HG03521 (cell line): ENCODE results near the gene UBR3.

Source experiments
- ATAC-seq: cut with Tn5 transposase; IDR thresholded peaks from one replicate; pipeline ENCODE4 v1.9.1; 2021; ENCODE audit warnings: mild to moderate bottlenecking, moderate library complexity; ENCODE audit not compliant: unreplicated experiment

UBR3 gene

DNA sequence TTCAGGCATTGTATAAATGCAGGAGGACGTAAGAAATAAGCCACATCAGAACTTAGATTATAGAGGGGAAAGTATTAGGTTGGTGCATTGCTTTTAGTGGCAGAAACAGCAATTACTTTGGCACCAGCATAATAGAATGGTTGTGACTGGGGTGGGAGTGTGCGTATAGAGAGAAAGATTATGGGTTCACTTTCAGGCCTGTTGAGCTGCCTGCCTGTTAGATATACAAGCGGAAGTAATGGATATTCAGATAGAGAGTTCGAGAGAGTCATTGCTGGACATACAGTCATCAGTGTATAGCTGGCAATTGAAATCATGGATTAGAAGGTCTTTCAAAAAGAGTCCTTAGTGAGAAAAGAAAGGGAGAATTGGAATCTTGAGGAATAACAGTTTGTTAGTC, 211.5 kb downstream of the UBR3 start:
- no peak for ATAC-seq

DNA sequence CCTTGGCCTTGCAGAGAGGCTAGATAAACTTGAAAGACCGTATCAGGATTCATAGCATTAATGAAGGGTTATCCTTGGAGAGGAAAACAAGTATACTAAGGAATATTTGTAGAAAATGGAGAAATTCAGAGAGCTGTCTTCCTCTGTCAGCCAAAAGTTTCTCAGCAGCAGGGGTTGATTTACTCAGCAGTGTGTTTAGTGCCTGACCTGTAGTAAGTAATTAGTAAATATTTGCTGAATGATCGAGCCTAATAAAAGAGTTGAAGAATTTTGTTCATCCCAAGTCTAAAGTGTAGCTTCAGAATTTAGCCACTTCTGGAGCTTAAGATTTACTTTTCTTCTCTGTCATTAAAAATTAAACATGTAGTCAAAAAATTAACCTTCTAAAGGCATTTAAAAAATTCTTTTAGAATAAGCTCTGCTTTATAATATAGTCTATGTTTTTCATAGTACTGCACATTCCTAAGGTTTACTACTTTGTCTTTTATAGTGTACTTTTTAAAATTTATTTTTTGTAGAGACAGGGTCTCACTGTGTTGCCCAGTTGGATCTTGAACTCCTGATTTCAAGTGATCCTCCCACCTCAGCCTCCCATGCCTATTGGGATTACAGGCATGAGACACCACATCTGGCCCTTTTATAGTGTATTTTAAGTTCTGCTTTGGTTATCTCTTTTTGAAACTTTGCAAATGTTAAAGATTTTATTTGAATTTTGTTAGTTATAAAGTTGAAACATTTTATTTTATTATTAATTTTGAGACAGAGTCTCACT, 212.3 kb downstream of the UBR3 start:
- no peak for ATAC-seq

DNA sequence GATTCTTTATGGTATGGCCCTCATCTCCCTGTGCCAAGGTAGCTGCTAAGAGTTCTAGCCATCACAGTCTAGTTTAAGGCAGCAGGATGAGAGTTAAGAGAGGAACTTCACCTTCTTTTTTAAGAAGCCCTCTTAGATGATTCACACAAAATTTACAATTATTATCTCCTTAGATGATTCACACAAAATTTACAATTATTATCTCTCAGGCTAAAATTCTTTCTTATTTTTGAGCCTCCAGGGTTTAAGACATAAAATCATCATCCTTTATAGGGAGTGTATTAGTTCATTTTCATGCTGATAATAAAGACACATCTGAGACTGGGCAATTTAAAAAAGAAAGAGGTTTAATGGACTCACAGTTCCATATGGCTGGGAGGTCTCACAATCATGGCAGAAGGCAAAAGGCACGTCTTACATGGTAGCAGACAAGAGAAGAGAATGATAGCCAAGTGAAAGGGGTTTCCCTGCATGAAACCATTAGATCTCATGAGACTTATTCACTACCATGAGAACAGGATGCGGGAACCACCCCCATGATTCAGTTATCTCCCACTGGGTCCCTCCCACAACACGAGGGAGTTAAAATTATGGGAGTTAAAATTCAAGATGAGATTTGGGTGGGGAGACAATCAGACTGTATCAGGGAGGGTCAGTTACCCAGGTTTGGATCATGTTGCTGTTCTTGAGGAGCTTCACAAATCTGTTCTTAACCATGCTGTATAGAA, 217.7 kb downstream of the UBR3 start:
- ATAC-seq: no peak

GRCh38 chr2:170047331-170048065, 220.2 kb downstream of the UBR3 start:
- no peak for ATAC-seq

- ATAC-seq: no peak
Measured at GRCh38 chr2:170052151-170052550, 224.9 kb downstream of the UBR3 start.

- ATAC-seq: no peak
Measured at GRCh38 chr2:170054997-170055396, 227.7 kb downstream of the UBR3 start.

GRCh38 chr2:170056900-170057299, 229.6 kb downstream of the UBR3 start:
- ATAC-seq: no peak

GRCh38 chr2:170063456-170064235, 236.4 kb downstream of the UBR3 start:
- ATAC-seq: no peak

DNA sequence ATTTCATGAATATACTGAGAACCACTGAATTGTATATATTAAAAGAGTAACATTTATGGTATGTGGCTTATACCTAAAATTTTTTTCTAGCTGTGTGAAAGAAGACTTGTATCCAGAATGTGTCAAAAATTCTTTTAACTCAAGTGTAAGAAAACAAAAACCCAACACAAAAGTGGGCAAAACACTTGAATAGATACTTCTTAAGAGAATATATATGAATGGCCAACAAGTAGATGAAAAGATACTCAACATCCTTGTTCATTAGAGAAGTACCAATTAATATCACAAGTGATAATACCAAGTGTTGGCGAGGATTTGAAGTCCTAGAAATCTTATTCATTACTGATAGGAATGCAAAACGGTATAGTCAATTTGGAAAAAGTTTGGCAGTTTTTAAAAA, 243.5 kb downstream of the UBR3 start:
- no peak for ATAC-seq

GRCh38 chr2:170073288-170073687, 246.0 kb downstream of the UBR3 start:
- no peak for ATAC-seq

DNA sequence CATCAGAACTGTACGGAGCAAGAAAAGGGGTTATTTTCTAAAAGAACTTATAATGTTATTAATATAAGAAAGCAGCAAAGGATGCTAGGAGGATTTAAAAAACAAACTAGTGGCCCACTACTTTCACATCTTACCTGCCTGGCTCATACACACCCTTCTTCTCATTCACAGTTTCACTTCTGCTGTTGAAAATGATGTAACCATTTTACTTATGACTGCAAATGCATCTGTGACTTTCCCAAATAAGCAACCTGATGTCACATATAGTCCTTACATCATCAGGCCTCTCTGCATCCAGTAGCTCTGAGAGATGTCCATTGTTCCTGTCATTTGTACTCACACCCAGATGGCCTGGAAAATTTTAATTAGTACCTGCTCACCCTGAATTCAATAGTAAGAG, 248.9 kb downstream of the UBR3 start:
- ATAC-seq: no peak

DNA sequence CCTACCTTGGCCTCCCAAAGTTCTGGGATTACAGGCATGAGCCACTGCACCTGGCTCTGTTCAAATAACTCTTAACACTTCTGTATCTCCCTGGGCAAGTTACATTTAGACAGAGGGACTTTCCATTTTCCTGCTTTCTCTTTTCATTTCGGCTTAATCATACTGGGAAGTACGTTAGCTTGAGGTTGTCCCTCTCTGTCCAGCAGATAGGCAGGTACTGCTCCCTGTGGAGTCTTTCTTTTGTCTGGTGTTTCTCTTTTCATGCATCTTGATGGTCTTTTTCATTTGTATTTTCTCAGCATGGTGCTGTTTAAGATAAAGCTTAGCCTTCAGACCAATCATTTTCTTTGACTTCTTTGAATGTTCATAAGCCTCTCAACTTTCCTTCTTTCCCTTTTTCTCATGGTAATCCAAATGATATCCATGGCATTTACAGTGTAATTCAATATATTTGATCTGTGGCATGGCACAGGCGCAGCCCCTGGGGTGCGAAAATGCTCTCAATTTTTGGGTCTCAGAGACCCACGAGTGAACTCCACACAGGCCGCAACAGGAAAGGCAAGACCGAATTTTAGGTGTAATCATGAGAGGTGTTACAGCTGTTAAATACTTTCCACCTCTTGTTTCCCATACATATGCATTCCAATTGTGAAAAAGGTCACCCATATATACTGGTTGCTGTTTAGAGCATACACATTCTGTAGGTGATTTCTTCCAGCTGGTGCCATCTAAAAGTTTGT, 250.7 kb downstream of the UBR3 start:
- no peak for ATAC-seq

- no peak for ATAC-seq
Measured at GRCh38 chr2:170084820-170085491, 257.7 kb downstream of the UBR3 start.

- no peak for ATAC-seq
Measured at GRCh38 chr2:170086117-170086688, 258.9 kb downstream of the UBR3 start.

GRCh38 chr2:170086751-170087412, 259.6 kb downstream of the UBR3 start:
- ATAC-seq: no peak

GRCh38 chr2:170087413-170087793, 260.1 kb downstream of the UBR3 start:
- ATAC-seq: no peak

DNA sequence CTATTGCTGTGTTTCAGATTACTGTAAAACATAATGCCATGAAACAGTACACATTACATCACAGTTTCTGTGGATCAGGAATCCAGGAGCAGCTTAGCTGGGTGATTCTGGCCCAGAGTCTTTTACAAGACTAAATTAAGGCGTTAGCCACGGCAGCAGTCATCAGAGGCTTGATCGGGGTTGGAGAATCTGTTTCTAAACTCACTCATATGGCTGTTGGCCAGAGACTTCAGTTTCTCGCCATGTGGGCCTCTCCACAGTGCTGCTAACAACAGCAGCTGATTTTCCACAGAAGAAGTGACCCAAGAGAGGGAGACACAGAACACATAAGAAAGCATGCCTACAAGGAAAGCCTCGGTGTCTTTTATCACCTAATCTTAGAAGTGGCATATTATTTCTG, 261.5 kb downstream of the UBR3 start:
- ATAC-seq: no peak

- no peak for ATAC-seq
Measured at GRCh38 chr2:170090229-170090628, 263.0 kb downstream of the UBR3 start.

- no peak for ATAC-seq
Measured at GRCh38 chr2:170091436-170091835, 264.2 kb downstream of the UBR3 start.
